Measurements from ENCODE around the gene BFSP1. TPM values are rescaled to one million over a fixed set of nuclear protein-coding genes. Genes with fewer than 3 reads are reported as not detected.

BFSP1 gene
- total and polyA plus RNA-seq, 2 donors (not counting 3 experiments of a cell fraction or from before 2014, with no cell fraction given): 3.1 to 5.2 TPM

GRCh38 chr20:17507531-17507930 lies 23.6 kb downstream of the BFSP1 start:
- H3K27me3 ChIP-seq (ENCODE audit: control insufficient read depth in 2 of 2, insufficient read depth in 2 of 2, low read length in 2 of 2): no peaks in the 10 kb centered on the region
- H3K36me3 ChIP-seq (ENCODE audit: control insufficient read depth in 2 of 2, extremely low read depth in 1 of 2, insufficient read depth in 2 of 2, low read length in 2 of 2): no peaks in the 10 kb centered on the region
- no peak for FAIRE-seq
- H3K79me2 ChIP-seq (ENCODE audit: control insufficient read depth, insufficient read depth, low read length): no peaks in the 10 kb centered on the region
- H3K4me3 ChIP-seq (replicated peaks in 1 of 3; ENCODE audit: insufficient read depth in 1 of 3, low read depth in 1 of 3, low read length in 3 of 3): no peak overlapping the region
- no peaks in the 10 kb centered on the region for H3K9me3 ChIP-seq (replicated peaks; ENCODE audit: control insufficient read depth, insufficient read depth, low read length)
- no peak for DNase-seq (ENCODE audit: low read depth, low spot score)
- peaks cover 13% of the 10 kb centered on the region for H3K4me1 ChIP-seq (ENCODE audit: control insufficient read depth, extremely low read depth, insufficient read depth, low read length)
- no peak overlapping the region for H2AFZ ChIP-seq (ENCODE audit: low read depth, low read length)
- H4K20me1 ChIP-seq (replicated peaks; ENCODE audit: control insufficient read depth, extremely low read depth, insufficient read depth, low read length): no peaks in the 10 kb centered on the region
- H3K9ac ChIP-seq (replicated peaks; ENCODE audit: extremely low read depth, insufficient read depth, low read length): no peak overlapping the region
- no peak overlapping the region for H3K27ac ChIP-seq (ENCODE audit: insufficient read depth, low read depth, low read length)
- ChIA-PET POLR2A (no interaction called here), CTCF (interaction anchor here (1.1 kb wide), 1 partner anchor 29 kb away, joined by 4 read pairs; no protein-coding TSS in a partner anchor)
- TF ChIP-seq GATA2 (IDR thresholded peaks at IDR 0.05; ENCODE audit: insufficient read depth, insufficient read length, low read depth, low read length) (no peak), POLR2A (IDR thresholded peaks at IDR 0.05; ENCODE audit: low read depth, low read length) (no peak), JUN (IDR thresholded peaks at IDR 0.05; ENCODE audit: borderline replicate concordance, insufficient read depth, insufficient read length, low read depth) (no peak), FOS (IDR thresholded peaks at IDR 0.05; ENCODE audit: borderline replicate concordance, insufficient read depth, low read length) (no peak), MYC (IDR thresholded peaks at IDR 0.05; ENCODE audit: low read depth, low read length) (no peak)
- TF ChIP-seq, protein P1, sequence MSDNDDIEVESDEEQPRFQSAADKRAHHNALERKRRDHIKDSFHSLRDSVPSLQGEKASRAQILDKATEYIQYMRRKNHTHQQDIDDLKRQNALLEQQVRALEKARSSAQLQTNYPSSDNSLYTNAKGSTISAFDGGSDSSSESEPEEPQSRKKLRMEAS (IDR thresholded peaks at IDR 0.05; ENCODE audit: insufficient read depth, insufficient read length): no peak
- TF ChIP-seq, protein P2, sequence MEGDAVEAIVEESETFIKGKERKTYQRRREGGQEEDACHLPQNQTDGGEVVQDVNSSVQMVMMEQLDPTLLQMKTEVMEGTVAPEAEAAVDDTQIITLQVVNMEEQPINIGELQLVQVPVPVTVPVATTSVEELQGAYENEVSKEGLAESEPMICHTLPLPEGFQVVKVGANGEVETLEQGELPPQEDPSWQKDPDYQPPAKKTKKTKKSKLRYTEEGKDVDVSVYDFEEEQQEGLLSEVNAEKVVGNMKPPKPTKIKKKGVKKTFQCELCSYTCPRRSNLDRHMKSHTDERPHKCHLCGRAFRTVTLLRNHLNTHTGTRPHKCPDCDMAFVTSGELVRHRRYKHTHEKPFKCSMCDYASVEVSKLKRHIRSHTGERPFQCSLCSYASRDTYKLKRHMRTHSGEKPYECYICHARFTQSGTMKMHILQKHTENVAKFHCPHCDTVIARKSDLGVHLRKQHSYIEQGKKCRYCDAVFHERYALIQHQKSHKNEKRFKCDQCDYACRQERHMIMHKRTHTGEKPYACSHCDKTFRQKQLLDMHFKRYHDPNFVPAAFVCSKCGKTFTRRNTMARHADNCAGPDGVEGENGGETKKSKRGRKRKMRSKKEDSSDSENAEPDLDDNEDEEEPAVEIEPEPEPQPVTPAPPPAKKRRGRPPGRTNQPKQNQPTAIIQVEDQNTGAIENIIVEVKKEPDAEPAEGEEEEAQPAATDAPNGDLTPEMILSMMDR (IDR thresholded peaks at IDR 0.05; ENCODE audit: extremely low read depth in 1 of 2, insufficient read depth in 1 of 2, low read depth in 1 of 2, low read length in 2 of 2): no peak
- no peaks in the 10 kb centered on the region for H3K9me1 ChIP-seq (replicated peaks; ENCODE audit: control insufficient read depth, extremely low read depth, insufficient read depth, low read length)
- H3K4me2 ChIP-seq (ENCODE audit: insufficient read depth, low read length): no peak overlapping the region
- intact Hi-C loops (cut with micrococcal nuclease): no loop called here
- BruUV-seq (replicated peaks): no TSS peak
- dilution Hi-C loops (cut with MboI; ENCODE audit: extremely low pct_ligation_motif_present, low sequenced_read_pairs): no loop called here

All from endothelial cell of umbilical vein (primary cell).